NT2/D1 (cell line): ENCODE measurements around the gene CEP89.

ENCODE experiments used
- SUZ12 ChIP-seq: IDR thresholded peaks from 2 replicates; pipeline ENCODE4 v1.6.1; 2011; ENCODE audit not compliant: insufficient read length, insufficient read depth; ENCODE audit errors: extremely low read depth
- YY1 ChIP-seq: IDR thresholded peaks from 2 replicates; pipeline ENCODE4 v1.6.1; 2011; ENCODE audit not compliant: insufficient read length, insufficient read depth
- ZNF274 ChIP-seq: IDR thresholded peaks from 2 replicates; pipeline ENCODE4 v1.6.1; 2011; ENCODE audit warnings: mild to moderate bottlenecking, low read depth, low read length

DNA sequence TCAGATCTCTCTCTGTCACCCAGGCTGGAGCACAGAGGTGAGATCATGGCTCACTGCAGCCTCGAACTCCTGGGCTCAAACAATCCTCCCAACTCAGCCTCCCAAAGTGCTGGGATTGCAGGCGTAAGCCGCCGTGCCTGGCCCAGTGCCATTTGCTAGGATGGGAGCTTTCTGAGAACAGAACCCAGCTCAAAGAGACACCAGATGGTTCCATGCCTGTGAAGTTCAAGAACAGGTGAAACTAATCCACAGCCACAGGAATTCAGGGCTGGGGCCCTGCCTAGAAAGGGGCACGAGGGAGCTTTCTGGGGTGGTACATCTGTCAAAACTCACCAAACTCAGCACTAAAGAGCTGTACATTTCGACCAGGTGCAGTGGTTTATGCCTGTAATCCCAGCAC, 106.4 kb downstream of the CEP89 start:
- TF ChIP-seq SUZ12 (no peak), ZNF274 (no peak), YY1 (no peak)
